Measurements from ENCODE around the gene TCAIM.

Gene TCAIM

GRCh38 chr3:44338010-44338827 is at the start of gene TCAIM:
TCAIM (plus strand) TSS chr3:44338766; CDS start chr3:44354783, 16,017 bp downstream.
- DNase-seq (ENCODE audit: extremely low read depth in 1 of 2, low read depth in 1 of 2) = peak; percentile 97 to 98

- DNase-seq (ENCODE audit: extremely low read depth in 1 of 2, low read depth in 1 of 2) = no peak
These were observed 48.6 kb upstream of the TCAIM start for GRCh38 chr3:44289882-44290462.

GRCh38 chr3:44292276-44292675 is 46.3 kb upstream of the TCAIM start:
- no peak for DNase-seq (ENCODE audit: extremely low read depth in 1 of 2, low read depth in 1 of 2)

DNA sequence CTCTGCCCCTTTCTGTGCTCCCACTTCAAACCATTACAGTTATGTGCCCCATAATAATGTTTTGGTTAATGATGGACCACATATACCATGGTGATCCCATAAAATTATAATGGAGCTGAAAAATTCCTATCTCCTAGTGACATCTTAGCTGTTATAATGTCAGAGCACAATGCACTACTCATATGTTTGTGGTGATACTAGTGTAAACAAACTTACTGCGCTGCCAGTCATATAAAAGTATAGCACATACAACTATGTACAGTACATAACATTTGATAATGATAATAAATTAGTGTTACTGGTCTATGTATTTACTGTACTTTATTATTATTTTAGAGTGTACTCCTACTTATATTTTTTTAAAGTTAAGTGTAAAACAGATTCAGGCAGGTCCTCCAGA is 45.6 kb upstream of the TCAIM start:
- no peak for DNase-seq (ENCODE audit: extremely low read depth in 1 of 2, low read depth in 1 of 2)

GRCh38 chr3:44297255-44297654 is 41.3 kb upstream of the TCAIM start:
- no peak for DNase-seq (ENCODE audit: extremely low read depth in 1 of 2, low read depth in 1 of 2)

DNA sequence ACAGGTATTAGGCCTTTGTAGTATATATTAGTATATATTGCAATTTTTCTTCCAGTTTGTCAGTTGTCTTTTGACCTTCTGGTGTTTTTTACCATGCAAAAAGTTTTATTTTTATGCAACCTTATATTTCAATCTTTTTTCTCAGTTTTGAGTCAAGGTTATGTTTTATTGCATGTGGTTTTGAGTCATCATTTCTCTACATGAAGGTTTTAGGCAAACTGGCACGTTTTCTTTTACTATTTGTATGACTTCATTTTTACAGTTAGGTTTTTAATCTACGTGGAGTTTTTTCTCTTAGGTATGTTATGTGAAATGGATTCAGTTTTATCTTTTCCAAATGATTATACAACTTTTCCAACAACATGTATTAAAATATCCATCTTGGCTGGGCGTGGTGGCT is 36.8 kb upstream of the TCAIM start:
- DNase-seq (ENCODE audit: extremely low read depth in 1 of 2, low read depth in 1 of 2) = no peak

DNA sequence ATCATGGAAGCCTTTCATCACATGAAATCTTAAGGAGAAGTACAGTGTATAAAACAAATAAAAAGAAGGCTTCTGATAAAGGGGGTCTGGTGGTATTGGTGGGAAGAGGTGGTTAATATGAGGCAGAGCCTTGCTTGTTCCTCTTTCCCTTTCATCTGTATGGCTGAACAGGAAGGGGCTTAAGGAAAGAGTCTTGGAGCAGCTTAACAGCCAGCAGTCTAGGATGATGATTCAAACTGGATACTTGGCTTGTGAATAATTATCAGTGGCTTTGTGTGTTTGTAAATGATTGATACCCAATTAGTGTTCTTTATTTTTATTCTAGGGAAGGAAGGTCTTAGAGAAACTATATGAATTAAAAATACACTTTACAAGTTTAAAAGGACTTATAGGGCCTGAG is 29.1 kb upstream of the TCAIM start:
- DNase-seq (ENCODE audit: extremely low read depth in 1 of 2, low read depth in 1 of 2) = no peak

GRCh38 chr3:44318891-44319311 is 19.7 kb upstream of the TCAIM start:
- DNase-seq (ENCODE audit: extremely low read depth in 1 of 2, low read depth in 1 of 2) = no peak

GRCh38 chr3:44321335-44321734 is 17.2 kb upstream of the TCAIM start:
- no peak for DNase-seq (ENCODE audit: extremely low read depth in 1 of 2, low read depth in 1 of 2)

GRCh38 chr3:44323341-44323955 is 15.1 kb upstream of the TCAIM start:
- peak in 1 of 2 donors; percentile 38 for DNase-seq (ENCODE audit: extremely low read depth in 1 of 2, low read depth in 1 of 2)

GRCh38 chr3:44324584-44324983 is 14.0 kb upstream of the TCAIM start:
- no peak for DNase-seq (ENCODE audit: extremely low read depth in 1 of 2, low read depth in 1 of 2)

GRCh38 chr3:44326019-44326418 is 12.5 kb upstream of the TCAIM start:
- DNase-seq (ENCODE audit: extremely low read depth in 1 of 2, low read depth in 1 of 2) = no peak

- no peak for DNase-seq (ENCODE audit: extremely low read depth in 1 of 2, low read depth in 1 of 2)
These were observed 12.1 kb upstream of the TCAIM start for GRCh38 chr3:44326515-44326914.

DNA sequence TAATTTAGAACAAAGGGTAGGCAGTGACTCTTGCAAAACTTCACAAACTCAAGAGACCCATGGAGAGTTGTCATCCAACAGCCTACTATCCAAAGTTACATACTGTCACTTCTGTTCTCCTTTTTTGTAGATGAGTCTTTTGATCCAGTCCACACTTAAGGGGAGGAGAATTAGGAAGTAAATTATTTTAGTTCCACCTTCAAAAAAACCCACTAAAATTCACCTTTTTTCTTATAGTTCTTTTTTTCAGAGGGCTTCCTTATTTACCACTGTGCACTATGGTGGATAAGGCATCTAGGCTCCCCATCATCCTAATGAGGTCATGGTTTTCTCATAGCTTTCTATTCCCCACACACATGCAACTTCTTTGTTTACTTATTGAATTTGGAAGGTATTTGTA is 8.6 kb upstream of the TCAIM start:
- DNase-seq (ENCODE audit: extremely low read depth in 1 of 2, low read depth in 1 of 2) = no peak

GRCh38 chr3:44330444-44330843 is 8.1 kb upstream of the TCAIM start:
- DNase-seq (ENCODE audit: extremely low read depth in 1 of 2, low read depth in 1 of 2) = no peak

DNA sequence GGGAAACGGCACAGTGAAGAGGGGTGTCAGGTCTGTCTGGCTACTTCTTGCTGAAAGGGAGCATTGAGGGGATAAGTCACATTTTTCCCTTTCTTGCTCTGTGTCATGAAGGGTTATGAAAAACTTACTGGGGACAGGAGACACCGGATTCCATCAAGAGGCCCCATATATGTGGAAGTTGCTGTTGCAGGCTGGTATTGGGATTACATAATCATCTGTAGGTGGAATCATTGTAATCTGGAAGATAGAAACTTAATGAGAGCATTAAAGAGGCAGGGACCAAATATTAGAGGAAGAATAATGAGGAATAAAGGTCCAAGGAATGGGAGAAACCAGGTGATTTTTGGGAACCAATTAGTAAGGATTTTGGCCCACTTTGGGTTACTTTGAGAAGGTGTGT is 4.2 kb upstream of the TCAIM start:
- no peak for DNase-seq (ENCODE audit: extremely low read depth in 1 of 2, low read depth in 1 of 2)

DNA sequence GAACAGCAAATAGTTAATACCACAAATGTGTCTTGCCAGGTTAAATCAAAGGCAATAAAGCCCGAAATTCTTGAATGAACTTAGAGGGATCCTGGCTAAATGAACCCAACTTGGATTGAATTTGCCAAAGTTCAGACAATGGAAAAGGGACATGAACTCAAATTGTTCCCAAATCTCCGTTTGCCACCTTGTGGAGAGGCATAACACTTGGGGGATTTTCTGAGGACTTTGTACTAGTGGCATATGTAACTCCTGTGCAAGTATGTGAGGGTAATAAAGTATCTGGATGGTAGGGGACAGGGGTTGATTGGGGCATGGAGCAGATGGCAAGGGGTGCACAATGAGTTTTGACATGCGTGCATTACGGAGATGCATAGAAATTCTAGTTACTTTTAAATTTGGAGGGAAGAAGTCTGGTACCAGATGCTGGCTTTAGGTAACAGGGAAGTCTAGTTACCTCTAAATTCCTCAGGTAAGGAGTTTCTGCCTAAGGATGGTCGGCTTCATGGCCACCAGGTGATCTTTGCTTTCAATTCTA is 1.2 kb upstream of the TCAIM start:
- DNase-seq (ENCODE audit: extremely low read depth in 1 of 2, low read depth in 1 of 2) = no peak

DNA sequence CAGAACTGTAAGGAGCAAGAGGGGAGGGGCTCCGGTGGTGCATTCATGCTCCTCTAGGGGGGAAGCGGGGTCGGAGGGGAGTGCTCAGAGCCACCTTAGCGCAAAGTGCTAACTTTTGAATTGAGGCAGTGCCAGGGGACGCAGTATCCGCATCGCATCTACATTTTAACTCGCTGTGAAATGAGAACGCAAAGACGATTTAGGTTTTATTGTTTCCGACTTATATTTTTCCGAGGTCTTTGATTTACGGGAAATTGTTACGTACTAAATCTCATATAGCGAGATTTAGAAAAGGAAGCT is 212 bp downstream of the TCAIM start:
- DNase-seq (ENCODE audit: extremely low read depth in 1 of 2, low read depth in 1 of 2) = no peak

DNA sequence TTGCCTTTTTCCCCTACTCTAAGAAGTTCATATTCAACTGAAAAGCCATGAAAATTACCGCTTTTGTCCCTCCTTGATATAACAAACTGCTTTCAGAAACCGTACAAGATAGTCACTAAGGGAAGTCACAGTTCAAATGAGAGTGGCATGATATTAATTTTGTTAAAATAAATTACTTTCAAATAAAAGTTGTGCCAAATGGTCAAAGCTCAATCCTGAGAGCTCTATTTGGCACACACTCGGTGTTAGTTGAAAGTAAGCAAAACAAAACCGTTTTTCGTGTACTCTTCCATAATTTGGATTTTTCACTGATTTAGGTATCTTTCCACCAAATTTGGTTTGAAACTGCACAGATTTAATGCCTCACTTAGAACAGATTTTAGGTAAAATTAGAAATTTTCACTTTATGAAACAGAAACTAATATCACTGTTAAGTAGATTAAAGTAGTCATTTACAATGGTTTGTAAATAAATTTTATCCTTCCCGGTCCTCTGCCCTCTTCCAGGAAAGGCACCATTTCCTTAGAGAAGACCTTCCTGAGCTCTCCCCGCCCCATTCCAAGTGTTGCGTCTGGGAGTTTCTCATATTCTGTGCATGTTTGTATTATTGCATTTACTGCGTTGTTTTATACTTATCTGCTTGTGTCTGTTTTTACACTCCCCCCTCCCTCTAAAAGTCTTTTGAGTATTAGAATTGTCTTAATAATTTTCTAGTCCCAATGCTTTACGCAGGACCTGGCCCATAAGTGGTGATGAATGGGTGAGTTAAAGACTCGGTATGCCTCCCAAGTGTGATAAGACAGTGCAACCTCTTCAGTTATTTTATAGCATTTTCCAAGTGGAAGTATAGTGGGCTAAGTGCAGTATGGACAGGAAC is 853 bp downstream of the TCAIM start:
- DNase-seq (ENCODE audit: extremely low read depth in 1 of 2, low read depth in 1 of 2) = no peak

DNA sequence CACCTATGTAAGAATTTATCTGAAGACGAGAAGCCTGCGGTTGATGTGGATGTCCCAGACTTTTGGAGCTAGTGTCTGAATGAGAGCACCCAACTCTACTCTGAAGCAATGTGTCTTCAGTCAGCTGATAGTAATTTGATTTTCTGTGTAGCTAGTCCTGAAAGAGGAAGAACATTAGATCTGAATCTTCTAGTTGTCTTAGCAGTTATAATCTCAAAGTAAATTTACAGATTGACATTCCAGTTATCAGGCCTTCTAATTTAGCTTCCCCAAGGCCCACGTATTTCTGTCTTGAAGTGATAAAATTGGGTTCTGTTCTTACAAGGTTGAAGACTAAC is 1.5 kb downstream of the TCAIM start:
- no peak for DNase-seq (ENCODE audit: extremely low read depth in 1 of 2, low read depth in 1 of 2)

- DNase-seq (ENCODE audit: extremely low read depth in 1 of 2, low read depth in 1 of 2) = no peak
These were observed 3.7 kb downstream of the TCAIM start for GRCh38 chr3:44342176-44342790.

All from activated CD8-positive, alpha-beta memory T cell treated with anti-CD3 and anti-CD28 coated beads for 1 hour (primary cell).